Uterus (tissue), 4 donors: ENCODE results near the gene HES2. TPM values are rescaled to one million over a fixed set of nuclear protein-coding genes. Genes with fewer than 3 reads are reported as not detected.
A peak's percentile ranks its signal among the peaks of the same experiment; 100 is the strongest.
"Not testable (repeated sequence)": the region's sequence is repeated elsewhere in the genome, so short reads cannot be mapped to it uniquely, and the experiment has no call there.

Experiments used
- DNase-seq, 2 donors: peaks; one replicate each; pipeline ENCODE4 v3.0.0-alpha.2; 2019 to 2020
- H3K27ac ChIP-seq, 2 donors: fragments of 200-600 bp; sonication (generic); 1 replicate in 1 of 2; 2 replicates in 1 of 2; pipeline ENCODE4 v1.5.1; 2016 to 2018
- H3K27me3 ChIP-seq, 2 donors: fragments of 200-600 bp; sonication (generic); one replicate each; pipeline ENCODE4 v1.5.1; 2018 to 2019; ENCODE audit warnings: control low read depth in 1 of 2
- H3K36me3 ChIP-seq, 2 donors: fragments of 200-600 bp; sonication (generic); one replicate each; pipeline ENCODE4 v1.5.1; 2019; ENCODE audit warnings: control low read depth in 1 of 2
- H3K4me1 ChIP-seq, 2 donors: fragments of 200-600 bp; sonication (generic); one replicate each; pipeline ENCODE4 v1.5.1; 2018 to 2019; ENCODE audit warnings: control low read depth in 1 of 2
- H3K4me3 ChIP-seq, 2 donors: fragments of 200-600 bp; sonication (generic); 1 replicate in 1 of 2; 2 replicates in 1 of 2; pipeline ENCODE4 v1.5.1; 2018 to 2019; ENCODE audit warnings: mild to moderate bottlenecking in 1 of 2
- H3K9me3 ChIP-seq, 2 donors: fragments of 200-600 bp; sonication (generic); one replicate each; pipeline ENCODE4 v1.5.1; 2019; ENCODE audit warnings: control low read depth in 1 of 2
- CTCF ChIP-seq, 4 experiments: fragments of 200-600 bp in 2 of 4; fragments of 450-650 bp in 2 of 4; sonication (generic) in 2 of 4; IDR thresholded peaks; one replicate each; pipeline ENCODE4 v1.5.1; 2016 to 2019; ENCODE audit warnings: antibody characterized with exemption in 4 of 4, mild to moderate bottlenecking in 2 of 4, moderate library complexity in 1 of 4
- POLR2A ChIP-seq, 2 donors: fragments of 450-650 bp; IDR thresholded peaks; one replicate each; pipeline ENCODE4 v1.6.1; 2016; ENCODE audit warnings: antibody characterized with exemption in 2 of 2, mild to moderate bottlenecking in 1 of 2, moderate library complexity in 1 of 2
- intact Hi-C: fragments of 100-400 bp; cut with DNase I; formaldehyde crosslinking; loops from one replicate; pipeline ENCODE4 v1.15.1; 2023; ENCODE audit warnings: low total_unique reads
- total RNA-seq, 4 donors: library from RNA; depleted of rRNA in 3 of 4; stranded (reverse); fragments of >200 nt in 3 of 4; gene quantifications; one replicate each; pipeline versions ENCODE4 v1.1.0 to v1.2.4, GENCODE V29; 2014 to 2023
- donor health status: DM: yes; HTN: yes; CAD: no.

Gene HES2
- total RNA-seq, 4 donors from 2014 or later = 0.21 TPM; not detected in 3

- Histone ChIP-seq H3K4me3 (no peak overlapping the region), H3K4me1 (no peaks in the 10 kb centered on the region), H3K9me3 (no peaks in the 10 kb centered on the region), H3K36me3 (no peaks in the 10 kb centered on the region), H3K27ac (no peak overlapping the region), H3K27me3 (no peaks in the 10 kb centered on the region)
- TF ChIP-seq CTCF (IDR thresholded peaks at IDR 0.05) = no peak
- no peak for TF ChIP-seq POLR2A (IDR thresholded peaks at IDR 0.05)
- no peak for DNase-seq
- intact Hi-C loops = no loop called here
Observed at GRCh38 chr1:6397844-6398441, 21.8 kb downstream of the HES2 start.

GRCh38 chr1:6396998-6397397 lies 22.7 kb downstream of the HES2 start:
- intact Hi-C loops = no loop called here
- H3K36me3 ChIP-seq = no peaks in the 10 kb centered on the region
- no peak for DNase-seq
- H3K4me1 ChIP-seq = peaks cover 0 to 9% of the 10 kb centered on the region in 2 donors
- no peak for TF ChIP-seq CTCF (IDR thresholded peaks at IDR 0.05)
- TF ChIP-seq POLR2A (IDR thresholded peaks at IDR 0.05) = no peak
- H3K4me3 ChIP-seq = no peak overlapping the region
- H3K9me3 ChIP-seq = no peaks in the 10 kb centered on the region
- no peak overlapping the region for H3K27ac ChIP-seq
- H3K27me3 ChIP-seq = no peaks in the 10 kb centered on the region

GRCh38 chr1:6395781-6396244 lies 23.9 kb downstream of the HES2 start:
- H3K27ac ChIP-seq, H3K9me3 ChIP-seq, DNase-seq, H3K27me3 ChIP-seq, H3K4me3 ChIP-seq, intact Hi-C loops, H3K36me3 ChIP-seq: not testable (repeated sequence)
- H3K4me1 ChIP-seq = peaks cover 0 to 11% of the 10 kb centered on the region in 2 donors

GRCh38 chr1:6395130-6395529 lies 24.6 kb downstream of the HES2 start:
- H3K4me3 ChIP-seq, H3K27me3 ChIP-seq, H3K27ac ChIP-seq, DNase-seq, H3K9me3 ChIP-seq, H3K36me3 ChIP-seq, intact Hi-C loops: not testable (repeated sequence)
- peaks cover 0 to 11% of the 10 kb centered on the region in 2 donors for H3K4me1 ChIP-seq

GRCh38 chr1:6393400-6394187 lies 26.1 kb downstream of the HES2 start, which contains the start of gene ACOT7:
ACOT7 (minus strand) TSS chr1:6393767; CDS start chr1:6393399, 368 bp downstream.
- peak; percentile 57 to 79 for TF ChIP-seq POLR2A (IDR thresholded peaks at IDR 0.05)
- TF ChIP-seq CTCF (IDR thresholded peaks at IDR 0.05) = peak; percentile 9 to 28 (median 21)
- H3K36me3 ChIP-seq = no peaks in the 10 kb centered on the region
- intact Hi-C loops = no loop called here

GRCh38 chr1:6392809-6393399 lies 26.8 kb downstream of the HES2 start:
- peaks cover 0 to 11% of the 10 kb centered on the region in 2 donors for H3K4me1 ChIP-seq
- peak overlapping the region; percentile 93 to 99 for H3K27ac ChIP-seq
- H3K9me3 ChIP-seq = no peaks in the 10 kb centered on the region
- TF ChIP-seq CTCF (IDR thresholded peaks at IDR 0.05) = no peak
- no peak for TF ChIP-seq POLR2A (IDR thresholded peaks at IDR 0.05)
- peak overlapping the region; percentile 27 to 70 for H3K4me3 ChIP-seq
- DNase-seq = no peak
- H3K36me3 ChIP-seq = no peaks in the 10 kb centered on the region
- intact Hi-C loops = no loop called here
- H3K27me3 ChIP-seq = no peaks in the 10 kb centered on the region

More at GRCh38 chr1:6393400-6394187, 26.1 kb downstream of the HES2 start, which contains the start of gene ACOT7:
- H3K27ac ChIP-seq = peak within 1 kb of the TSS; percentile 93 to 99
- DNase-seq = peak; percentile 84 to 85
- H3K4me3 ChIP-seq = peak within 1 kb of the TSS; percentile 43 to 70
- peaks cover 0 to 11% of the 10 kb centered on the region in 2 donors for H3K4me1 ChIP-seq
- H3K9me3 ChIP-seq = no peaks in the 10 kb centered on the region
- H3K27me3 ChIP-seq = no peaks in the 10 kb centered on the region
